Amniotic epithelial cell (primary cell): ENCODE results near the gene APOE.

ENCODE experiments used
- DNase-seq: peaks from one replicate; pipeline ENCODE4 v3.0.0-alpha.2; 2010; ENCODE audit warnings: low read depth

Gene APOE

GRCh38 chr19:44954649-44955504, 49.3 kb downstream of the APOE start, which contains the start of gene CLPTM1:
TSS of gene CLPTM1 (plus strand) at chr19:44955380. CDS start at chr19:44955396, 16 bp downstream.
- DNase-seq, result peak; percentile 96

GRCh38 chr19:44955505-44956439, 50.2 kb downstream of the APOE start:
- DNase-seq, result no peak

- DNase-seq, result no peak
Observed at GRCh38 chr19:44957526-44957925, 51.9 kb downstream of the APOE start.

GRCh38 chr19:44958090-44958489, 52.5 kb downstream of the APOE start:
- DNase-seq, result no peak
